Endothelial cell of umbilical vein (primary cell): ENCODE data around the gene CDR2L. TPM values are rescaled to one million over a fixed set of nuclear protein-coding genes. Genes with fewer than 3 reads are reported as not detected.

Source experiments
- BruUV-seq: library from RNA; stranded (reverse); fragments of 400-500 nt; replicated peaks from 2 replicates; lab custom pipeline; 2021; lab: Mats Ljungman, UMichigan
- CTCF ChIA-PET: fragments of 300-600, 350-600 bp; sonication (Branson Sonifier 250); formaldehyde crosslinking; loops from one replicate; lab custom pipeline; 2021; ENCODE audit warnings: antibody characterized with exemption, inconsistent platforms; lab: Charles Lee
- POLR2A ChIA-PET: fragments of 300-600, 350-600 bp; sonication (Branson Sonifier 250); formaldehyde crosslinking; loops from one replicate; lab custom pipeline; 2021; ENCODE audit warnings: antibody characterized with exemption, inconsistent platforms; lab: Charles Lee
- DNase-seq: peaks from one replicate; pipeline ENCODE4 v3.0.0-alpha.2; 2011; ENCODE audit warnings: low read depth, low spot score
- FAIRE-seq: peaks from 2 replicates; lab custom pipeline; 2011; peaks lifted over from hg19 to GRCh38; lab: Jason Lieb, UNC
- H2AFZ ChIP-seq: 2 replicates; pipeline ENCODE4 v1.6.0; 2012; ENCODE audit warnings: low read depth, low read length, control low read depth, inconsistent platforms
- H3K27ac ChIP-seq: 2 replicates; pipeline ENCODE4 v1.5.1; 2011; ENCODE audit warnings: low read depth, mild to moderate bottlenecking, control low read depth, low read length, moderate library complexity; ENCODE audit not compliant: insufficient read depth
- H3K27me3 ChIP-seq, 2 experiments: 2 replicates each; pipeline versions ENCODE4 v1.6.0 to v1.6.1; 2011; ENCODE audit warnings: low read length in 2 of 2, mixed read lengths in 1 of 2; ENCODE audit not compliant: control insufficient read depth in 2 of 2, insufficient read depth in 2 of 2
- H3K36me3 ChIP-seq, 2 experiments: 2 replicates in 1 of 2; 3 replicates in 1 of 2; pipeline ENCODE4 v1.5.1; 2011; ENCODE audit warnings: low read length in 2 of 2, mild to moderate bottlenecking in 1 of 2, moderate library complexity in 1 of 2; ENCODE audit not compliant: control insufficient read depth in 2 of 2, insufficient read depth in 2 of 2; ENCODE audit errors: extremely low read depth in 1 of 2
- H3K4me1 ChIP-seq: 3 replicates; pipeline ENCODE4 v1.5.1; 2011; ENCODE audit warnings: mild to moderate bottlenecking, low read length; ENCODE audit not compliant: control insufficient read depth, insufficient read depth; ENCODE audit errors: extremely low read depth
- H3K4me2 ChIP-seq: 2 replicates; pipeline ENCODE4 v1.6.1; 2011; ENCODE audit warnings: low read length, control low read depth, mixed read lengths; ENCODE audit not compliant: insufficient read depth
- H3K4me3 ChIP-seq, 3 experiments: fragments of 200-600 bp in 1 of 3; sonication (generic), shearing (Covaris generic) in 1 of 3; replicated peaks in 1 of 3; 2 replicates each; pipeline ENCODE4 v1.5.1; 2011 to 2016; ENCODE audit warnings: control low read depth in 3 of 3, low read length in 3 of 3, mild to moderate bottlenecking in 2 of 3, inconsistent platforms in 1 of 3, low read depth in 1 of 3, moderate library complexity in 1 of 3; ENCODE audit not compliant: insufficient read depth in 1 of 3
- H3K79me2 ChIP-seq: 2 replicates; pipeline ENCODE4 v1.6.0; 2012; ENCODE audit warnings: low read length, inconsistent platforms; ENCODE audit not compliant: control insufficient read depth, insufficient read depth
- H3K9ac ChIP-seq: replicated peaks from 2 replicates; pipeline ENCODE3; 2011; ENCODE audit warnings: low read length, control low read depth; ENCODE audit not compliant: insufficient read depth; ENCODE audit errors: extremely low read depth
- H3K9me1 ChIP-seq: replicated peaks from 3 replicates; pipeline ENCODE4 v1.6.0; 2011; ENCODE audit warnings: mild to moderate bottlenecking, low read length; ENCODE audit not compliant: control insufficient read depth, insufficient read depth; ENCODE audit errors: extremely low read depth
- H3K9me3 ChIP-seq: replicated peaks from 2 replicates; pipeline ENCODE4 v1.5.1; 2012; ENCODE audit warnings: low read length, inconsistent platforms; ENCODE audit not compliant: control insufficient read depth, insufficient read depth
- H4K20me1 ChIP-seq: replicated peaks from 2 replicates; pipeline ENCODE3; 2011; ENCODE audit warnings: mild to moderate bottlenecking, low read length; ENCODE audit not compliant: control insufficient read depth, insufficient read depth; ENCODE audit errors: extremely low read depth
- CTCF ChIP-seq, 2 donors: IDR thresholded peaks; 1 replicate in 1 of 2; 2 replicates in 1 of 2; pipeline ENCODE4 v1.5.1; 2011; ENCODE audit warnings: low read length in 2 of 2, mild to moderate bottlenecking in 2 of 2, moderate library complexity in 2 of 2, control low read depth in 1 of 2, inconsistent platforms in 1 of 2, low read depth in 1 of 2; ENCODE audit not compliant: insufficient read depth in 1 of 2; ENCODE audit errors: extremely low read depth in 1 of 2
- EZH2 ChIP-seq: IDR thresholded peaks from 2 replicates; pipeline ENCODE4 v1.6.1; 2012; ENCODE audit warnings: borderline replicate concordance, low read depth, mild to moderate bottlenecking, moderate library complexity, low read length, inconsistent platforms; ENCODE audit not compliant: severe bottlenecking
- MAX ChIP-seq: IDR thresholded peaks from 2 replicates; pipeline ENCODE4 v1.6.1; 2011; ENCODE audit not compliant: insufficient read depth, insufficient read length
- POLR2A ChIP-seq: IDR thresholded peaks from 2 replicates; pipeline ENCODE4 v1.6.1; 2012; ENCODE audit warnings: low read depth, mild to moderate bottlenecking, control low read depth, low read length
- POLR2AphosphoS5 ChIP-seq: IDR thresholded peaks from 2 replicates; pipeline ENCODE4 v1.6.1; 2012; ENCODE audit warnings: low read depth, mild to moderate bottlenecking, control low read depth, low read length, moderate library complexity; ENCODE audit not compliant: insufficient read depth
- dilution Hi-C: fragments of 300-500 bp; cut with MboI; formaldehyde crosslinking; loops from one replicate; pipeline ENCODE4 v1.15.0; 2019; ENCODE audit warnings: low sequenced_read_pairs; ENCODE audit not compliant: extremely low pct_ligation_motif_present
- intact Hi-C: fragments of 100-400 bp; cut with micrococcal nuclease; formaldehyde crosslinking; loops from one replicate; pipeline ENCODE4 v1.10.0; 2022
- polyA plus RNA-seq, 4 experiments: library from polyadenylated mRNA; depleted of rRNA in 3 of 4; stranded (reverse) in 3 of 4; unstranded in 1 of 4; fragments of >200 nt; gene quantifications; 2 replicates each; pipeline versions ENCODE4 v1.2.1 to v1.2.3, GENCODE V29; 2011 to 2012; ENCODE audit warnings: missing spikeins in 1 of 4
- total RNA-seq: library from RNA; stranded (reverse); gene quantifications from 2 replicates; pipeline ENCODE4 v1.2.3, GENCODE V29; 2021

CDR2L gene
- total and polyA plus RNA-seq, 2 donors (not counting 3 experiments of a cell fraction or from before 2014, with no cell fraction given): 22.2 to 34.9 TPM

- H2AFZ ChIP-seq: peak overlapping the region; percentile 39
- TF ChIP-seq CTCF (IDR thresholded peaks at IDR 0.05; ENCODE audit: extremely low read depth in 1 of 2, insufficient read depth in 1 of 2, low read depth in 1 of 2, low read length in 2 of 2) (no peak), POLR2A (no peak), POLR2AphosphoS5 (peak; percentile 50), MAX (no peak), EZH2 (no peak)
- H3K9ac ChIP-seq: no peak overlapping the region
- no peaks in the 10 kb centered on the region for H3K9me3 ChIP-seq
- no peaks in the 10 kb centered on the region for H3K9me1 ChIP-seq
- intact Hi-C loops: no loop called here
- H3K36me3 ChIP-seq: peaks cover 0 to 6% of the 10 kb centered on the region in 2 experiments
- dilution Hi-C loops: no loop called here
- peak overlapping the region; percentile 9 for H3K27ac ChIP-seq
- FAIRE-seq (peak; percentile 96), DNase-seq (peak; percentile 85)
- no TSS peak for BruUV-seq
- H3K79me2 ChIP-seq: no peaks in the 10 kb centered on the region
- peak overlapping the region in 2 of 3 experiments; percentile 1 to 18 for H3K4me3 ChIP-seq
- H3K4me2 ChIP-seq: peak overlapping the region; percentile 69
- peaks cover 20% of the 10 kb centered on the region for H3K4me1 ChIP-seq
- no peaks in the 10 kb centered on the region for H3K27me3 ChIP-seq
- no peaks in the 10 kb centered on the region for H4K20me1 ChIP-seq
- CTCF ChIA-PET: interaction anchor here (0.7 to 3.7 kb wide), 7 partner anchors 10 to 165 kb away, joined by 3 to 35 read pairs (median 6); partner anchors contain the start of genes ATP5PD, KCTD2 and MRPL58
- POLR2A ChIA-PET: no interaction called here
Observed at GRCh38 chr17:75036643-75037268, 49.3 kb downstream of the CDR2L start.
